ENCODE results near the gene STK38.
"Not testable (repeated sequence)": the region's sequence is repeated elsewhere in the genome, so short reads cannot be mapped to it uniquely, and the experiment has no call there.

Gene STK38

DNA sequence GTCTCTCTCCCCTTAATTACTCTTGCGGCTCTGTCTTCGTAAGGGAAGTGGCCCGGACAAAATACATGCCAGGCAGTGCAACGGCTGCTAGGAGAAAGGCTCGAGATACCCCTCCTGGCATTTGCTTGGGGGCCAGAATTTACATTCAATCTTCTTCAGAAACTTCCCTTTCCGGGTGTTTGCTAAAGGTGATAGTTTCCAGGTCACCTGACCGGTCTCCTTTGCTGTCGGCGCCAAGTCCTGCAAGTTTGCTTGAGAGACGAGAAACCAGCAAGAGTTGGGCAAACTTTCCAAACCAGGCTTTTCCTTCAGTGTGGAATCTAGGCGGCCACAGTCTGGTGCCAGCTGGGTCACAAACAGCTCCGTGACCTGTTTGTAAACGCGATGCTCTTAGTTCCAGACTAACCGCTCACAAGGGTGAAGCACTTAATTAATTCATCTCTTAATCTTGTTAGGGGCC, 46.3 kb upstream of the STK38 start:
- peak overlapping the region; percentile 95 for H3K27ac ChIP-seq (ENCODE audit: poor library complexity, severe bottlenecking)
- DNase-seq (ENCODE audit: low spot score): no peak
- H3K9me3 ChIP-seq (ENCODE audit: severe bottlenecking): no peaks in the 10 kb centered on the region
- H3K36me3 ChIP-seq (ENCODE audit: low read depth): peaks cover 40% of the 10 kb centered on the region
- H3K4me3 ChIP-seq (ENCODE audit: severe bottlenecking): peak overlapping the region; percentile 83
- H3K4me1 ChIP-seq (ENCODE audit: insufficient read depth, poor library complexity, severe bottlenecking): peaks cover 11% of the 10 kb centered on the region
- TF ChIP-seq, protein P1, sequence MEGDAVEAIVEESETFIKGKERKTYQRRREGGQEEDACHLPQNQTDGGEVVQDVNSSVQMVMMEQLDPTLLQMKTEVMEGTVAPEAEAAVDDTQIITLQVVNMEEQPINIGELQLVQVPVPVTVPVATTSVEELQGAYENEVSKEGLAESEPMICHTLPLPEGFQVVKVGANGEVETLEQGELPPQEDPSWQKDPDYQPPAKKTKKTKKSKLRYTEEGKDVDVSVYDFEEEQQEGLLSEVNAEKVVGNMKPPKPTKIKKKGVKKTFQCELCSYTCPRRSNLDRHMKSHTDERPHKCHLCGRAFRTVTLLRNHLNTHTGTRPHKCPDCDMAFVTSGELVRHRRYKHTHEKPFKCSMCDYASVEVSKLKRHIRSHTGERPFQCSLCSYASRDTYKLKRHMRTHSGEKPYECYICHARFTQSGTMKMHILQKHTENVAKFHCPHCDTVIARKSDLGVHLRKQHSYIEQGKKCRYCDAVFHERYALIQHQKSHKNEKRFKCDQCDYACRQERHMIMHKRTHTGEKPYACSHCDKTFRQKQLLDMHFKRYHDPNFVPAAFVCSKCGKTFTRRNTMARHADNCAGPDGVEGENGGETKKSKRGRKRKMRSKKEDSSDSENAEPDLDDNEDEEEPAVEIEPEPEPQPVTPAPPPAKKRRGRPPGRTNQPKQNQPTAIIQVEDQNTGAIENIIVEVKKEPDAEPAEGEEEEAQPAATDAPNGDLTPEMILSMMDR (IDR thresholded peaks at IDR 0.05; ENCODE audit: poor library complexity, severe bottlenecking): no peak
- ATAC-seq (ENCODE audit: low read depth): peak; percentile 29
- H3K27me3 ChIP-seq (ENCODE audit: insufficient read depth, poor library complexity, severe bottlenecking): no peaks in the 10 kb centered on the region

DNA sequence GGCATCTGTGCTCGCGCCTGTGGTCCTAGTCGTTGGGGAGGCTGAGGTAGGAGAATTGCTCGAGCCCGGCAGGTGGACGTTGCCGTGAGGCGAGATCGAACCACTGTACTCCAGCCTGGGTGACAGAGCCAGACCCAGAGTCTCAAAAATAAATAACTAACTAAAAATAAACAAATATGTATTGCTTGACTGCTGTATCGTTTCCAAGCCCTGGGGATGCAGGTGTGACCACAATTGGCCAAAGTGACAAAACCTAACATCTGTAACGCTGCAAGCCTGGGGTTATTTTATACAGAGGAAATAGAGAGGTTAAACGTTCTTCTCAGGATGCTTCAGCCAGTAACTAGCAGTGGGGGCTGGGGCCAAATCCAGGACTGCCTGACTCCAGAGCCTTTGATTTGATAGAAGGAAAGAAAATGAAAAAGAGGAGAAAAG, 45.0 kb upstream of the STK38 start:
- no peak overlapping the region for H3K4me3 ChIP-seq (ENCODE audit: severe bottlenecking)
- peaks cover 4% of the 10 kb centered on the region for H3K4me1 ChIP-seq (ENCODE audit: insufficient read depth, poor library complexity, severe bottlenecking)
- peaks cover 26% of the 10 kb centered on the region for H3K36me3 ChIP-seq (ENCODE audit: low read depth)
- no peaks in the 10 kb centered on the region for H3K9me3 ChIP-seq (ENCODE audit: severe bottlenecking)
- H3K27me3 ChIP-seq (ENCODE audit: insufficient read depth, poor library complexity, severe bottlenecking): no peaks in the 10 kb centered on the region
- peak overlapping the region; percentile 95 for H3K27ac ChIP-seq (ENCODE audit: poor library complexity, severe bottlenecking)
- TF ChIP-seq, protein P1 (IDR thresholded peaks at IDR 0.05; ENCODE audit: poor library complexity, severe bottlenecking): no peak
- ATAC-seq (ENCODE audit: low read depth): no peak
- no peak for DNase-seq (ENCODE audit: low spot score)

DNA sequence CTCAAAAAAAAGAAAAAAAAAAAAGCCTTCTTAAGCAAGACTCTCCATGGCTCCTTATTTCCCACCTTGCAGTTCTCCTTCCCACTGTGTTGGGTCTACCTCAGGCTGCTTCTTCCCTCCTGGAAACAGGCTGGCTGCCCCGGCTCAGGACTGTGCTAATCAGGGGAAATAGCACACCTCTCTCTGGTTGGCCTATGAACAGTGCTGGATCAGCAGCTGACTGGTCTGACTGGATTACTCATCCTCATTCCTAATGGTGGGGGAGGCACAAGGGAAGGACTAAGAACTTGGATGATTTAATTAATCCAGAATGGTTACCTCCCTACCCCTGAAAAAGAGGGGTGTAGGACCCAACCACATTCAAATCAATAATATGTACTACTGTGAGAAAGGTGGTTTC, 43.0 kb upstream of the STK38 start:
- Histone ChIP-seq H3K27me3 (ENCODE audit: insufficient read depth, poor library complexity, severe bottlenecking) (no peaks in the 10 kb centered on the region), H3K9me3 (ENCODE audit: severe bottlenecking) (no peaks in the 10 kb centered on the region), H3K36me3 (ENCODE audit: low read depth) (peaks cover 6% of the 10 kb centered on the region), H3K27ac (ENCODE audit: poor library complexity, severe bottlenecking) (peak overlapping the region; percentile 19), H3K4me1 (ENCODE audit: insufficient read depth, poor library complexity, severe bottlenecking) (peaks cover 4% of the 10 kb centered on the region), H3K4me3 (ENCODE audit: severe bottlenecking) (no peak overlapping the region)
- DNase-seq (ENCODE audit: low spot score) (no peak), ATAC-seq (ENCODE audit: low read depth) (peak; percentile 82)
- TF ChIP-seq, protein P1 (IDR thresholded peaks at IDR 0.05; ENCODE audit: poor library complexity, severe bottlenecking): no peak

DNA sequence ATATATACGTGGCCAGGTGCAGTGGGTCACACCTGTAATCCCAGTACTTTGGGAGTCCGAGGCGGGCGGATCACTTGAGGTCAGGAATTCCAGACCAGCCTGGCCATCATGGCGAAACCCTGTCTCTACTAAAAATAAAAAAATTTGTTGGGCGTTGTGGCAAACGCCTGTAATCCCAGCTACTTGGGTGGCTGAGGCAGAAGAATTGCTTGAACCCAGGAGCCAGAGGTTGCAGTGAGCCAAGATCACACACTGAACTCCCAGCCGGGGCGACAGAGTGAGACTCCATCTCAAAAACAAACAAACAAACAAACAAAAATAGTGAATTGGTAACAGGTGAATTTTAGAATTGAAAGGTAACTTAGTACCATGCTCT, 41.7 kb upstream of the STK38 start:
- not testable (repeated sequence) for ATAC-seq (ENCODE audit: low read depth); H3K27ac ChIP-seq (ENCODE audit: poor library complexity, severe bottlenecking); H3K4me1 ChIP-seq (ENCODE audit: insufficient read depth, poor library complexity, severe bottlenecking)

DNA sequence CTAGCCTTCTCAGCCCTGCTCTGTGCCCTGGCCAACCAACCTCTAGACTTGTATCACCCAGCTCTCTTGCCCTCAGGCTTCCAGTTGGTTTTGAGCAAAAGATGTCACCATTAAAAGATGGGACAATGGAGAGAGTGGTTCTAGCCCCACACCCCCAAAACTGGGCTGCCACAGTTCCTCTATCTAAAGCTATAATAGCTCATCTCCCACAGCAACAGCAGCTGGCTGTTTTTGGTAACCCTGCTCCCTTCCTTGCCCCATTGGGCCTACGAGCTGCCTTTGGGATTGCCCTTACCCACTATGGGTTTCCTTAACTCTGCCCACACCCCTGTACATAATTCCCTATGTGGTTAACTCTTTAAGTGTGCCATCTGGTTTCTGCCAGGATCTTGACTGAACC, 39.3 kb upstream of the STK38 start:
- Histone ChIP-seq H3K9me3 (ENCODE audit: severe bottlenecking) (no peaks in the 10 kb centered on the region), H3K27ac (ENCODE audit: poor library complexity, severe bottlenecking) (no peak overlapping the region), H3K4me1 (ENCODE audit: insufficient read depth, poor library complexity, severe bottlenecking) (peaks cover 4% of the 10 kb centered on the region), H3K4me3 (ENCODE audit: severe bottlenecking) (no peak overlapping the region), H3K27me3 (ENCODE audit: insufficient read depth, poor library complexity, severe bottlenecking) (no peaks in the 10 kb centered on the region), H3K36me3 (ENCODE audit: low read depth) (no peaks in the 10 kb centered on the region)
- no peak for ATAC-seq (ENCODE audit: low read depth)
- no peak for DNase-seq (ENCODE audit: low spot score)
- TF ChIP-seq, protein P1 (IDR thresholded peaks at IDR 0.05; ENCODE audit: poor library complexity, severe bottlenecking): no peak

More for the DNA sequence above, 41.7 kb upstream of the STK38 start:
- DNase-seq (ENCODE audit: low spot score); H3K36me3 ChIP-seq (ENCODE audit: low read depth); H3K4me3 ChIP-seq (ENCODE audit: severe bottlenecking); H3K9me3 ChIP-seq (ENCODE audit: severe bottlenecking); H3K27me3 ChIP-seq (ENCODE audit: insufficient read depth, poor library complexity, severe bottlenecking): not testable (repeated sequence)

Data from RWPE2 (cell line).